HepG2 (cell line): ENCODE data around the gene TRIM31. TPM values are rescaled to one million over a fixed set of nuclear protein-coding genes. Genes with fewer than 3 reads are reported as not detected.

Experiments used
- DNMT3B ChIP-seq: conservative IDR thresholded peaks from 2 replicates; pipeline ENCODE4 v1.6.1; 2016; ENCODE audit warnings: missing biosample characterization, control low read depth
- ETV6 ChIP-seq: sonication (generic); formaldehyde crosslinking; conservative IDR thresholded peaks from 2 replicates; pipeline ENCODE4 v1.4.0; 2020; ENCODE audit warnings: missing genetic modification reagents
- FOXK1 ChIP-seq: sonication (generic); formaldehyde crosslinking; IDR thresholded peaks from 2 replicates; pipeline ENCODE4 v1.4.0; 2020; ENCODE audit warnings: low read depth, missing genetic modification reagents, borderline replicate concordance
- HHEX ChIP-seq: IDR thresholded peaks from 2 replicates; pipeline ENCODE4 v1.6.1; 2016; ENCODE audit warnings: control low read depth
- HNF4G ChIP-seq, 2 experiments: sonication (generic) in 1 of 2; formaldehyde crosslinking in 1 of 2; IDR thresholded peaks; 2 replicates each; pipeline versions ENCODE4 v1.4.0 to v1.6.1; 2011 to 2020; ENCODE audit warnings: borderline replicate concordance in 2 of 2, low read depth in 2 of 2, mild to moderate bottlenecking in 2 of 2, low read length in 1 of 2, missing genetic modification reagents in 1 of 2, moderate library complexity in 1 of 2
- KAT8 ChIP-seq: IDR thresholded peaks from 2 replicates; pipeline ENCODE4 v1.6.1; 2016; ENCODE audit warnings: missing genetic modification reagents, missing compliant biosample characterization
- KMT2A ChIP-seq: sonication (generic); formaldehyde crosslinking; IDR thresholded peaks from 2 replicates; pipeline ENCODE4 v1.4.0; 2020; ENCODE audit warnings: missing genetic modification reagents
- MXI1 ChIP-seq: IDR thresholded peaks from 3 replicates; pipeline ENCODE4 v1.6.1; 2012; ENCODE audit warnings: low read depth, low read length, inconsistent platforms, borderline replicate concordance
- MYC ChIP-seq: sonication (generic); formaldehyde crosslinking; IDR thresholded peaks from 2 replicates; pipeline ENCODE4 v1.9.0; 2021; ENCODE audit warnings: missing genetic modification reagents, borderline replicate concordance
- NR2F2 ChIP-seq: IDR thresholded peaks from 2 replicates; pipeline ENCODE4 v1.6.1; 2012; ENCODE audit warnings: low read depth, inconsistent platforms, borderline replicate concordance
- PAF1 ChIP-seq: IDR thresholded peaks from 2 replicates; pipeline ENCODE4 v1.6.1; 2016; ENCODE audit warnings: missing genetic modification reagents, missing compliant biosample characterization
- SP5 ChIP-seq: IDR thresholded peaks from 2 replicates; pipeline ENCODE4 v1.6.1; 2016; ENCODE audit warnings: low read depth, borderline replicate concordance
- TCF7L2 ChIP-seq: IDR thresholded peaks from 2 replicates; pipeline ENCODE4 v1.6.1; 2011; ENCODE audit warnings: mild to moderate bottlenecking, low read depth, low read length, moderate library complexity
- ZBTB38 ChIP-seq: sonication (generic); formaldehyde crosslinking; IDR thresholded peaks from 2 replicates; pipeline ENCODE4 v1.5.1; 2020; ENCODE audit warnings: mild to moderate bottlenecking, missing genetic modification reagents
- ZFP1 ChIP-seq: IDR thresholded peaks from 2 replicates; pipeline ENCODE4 v1.6.1; 2016
- ZNF234 ChIP-seq: sonication (generic); formaldehyde crosslinking; conservative IDR thresholded peaks from 2 replicates; pipeline ENCODE4 v1.5.1; 2020; ENCODE audit warnings: mild to moderate bottlenecking, missing genetic modification reagents
- ZNF264 ChIP-seq: sonication (generic); formaldehyde crosslinking; IDR thresholded peaks from 2 replicates; pipeline ENCODE4 v1.4.0; 2020; ENCODE audit warnings: missing genetic modification reagents
- ZNF446 ChIP-seq: sonication (generic); formaldehyde crosslinking; IDR thresholded peaks from 2 replicates; pipeline ENCODE4 v1.5.0; 2020; ENCODE audit warnings: mild to moderate bottlenecking, missing genetic modification reagents
- ZNF512B ChIP-seq: sonication (generic); formaldehyde crosslinking; IDR thresholded peaks from 2 replicates; pipeline ENCODE4 v1.5.1; 2020; ENCODE audit warnings: missing genetic modification reagents, mild to moderate bottlenecking, borderline replicate concordance
- ZSCAN25 ChIP-seq: sonication (generic); formaldehyde crosslinking; IDR thresholded peaks from 2 replicates; pipeline ENCODE4 v1.8.0; 2022; ENCODE audit warnings: mild to moderate bottlenecking, missing genetic modification reagents
- polyA plus RNA-seq, 8 experiments: library from polyadenylated mRNA; depleted of rRNA in 3 of 8; stranded (reverse) in 7 of 8; unstranded in 1 of 8; fragments of >200 nt; fragmentation: Illumina TruSeq in 4 of 8; extraction: Trizol in 4 of 8; gene quantifications; 2 replicates each; pipeline versions ENCODE4 v1.2.1 to v1.2.3, GENCODE V29; 2011 to 2016; ENCODE audit warnings: low read depth in 4 of 8, missing spikeins in 1 of 8, mixed read lengths in 1 of 8; ENCODE audit not compliant: insufficient read depth in 1 of 8
- total RNA-seq, 5 experiments: library from RNA; depleted of rRNA; stranded (reverse); fragments of >200 nt; fragmentation: Illumina TruSeq; extraction: Trizol; gene quantifications; 2 replicates each; pipeline ENCODE4 v1.2.3, GENCODE V29; 2016; ENCODE audit warnings: low read depth in 1 of 5
- TF ChIP-seq, protein P1 (sequence below): sonication (generic); formaldehyde crosslinking; IDR thresholded peaks from 2 replicates; pipeline ENCODE4 v1.5.1; 2020; ENCODE audit warnings: mild to moderate bottlenecking, missing genetic modification reagents, borderline replicate concordance
- TF ChIP-seq, protein P2 (sequence below): sonication (generic); formaldehyde crosslinking; IDR thresholded peaks from 2 replicates; pipeline ENCODE4 v1.8.1; 2023; ENCODE audit warnings: missing genetic modification reagents, mild to moderate bottlenecking, borderline replicate concordance
- TF ChIP-seq, protein P3 (sequence below): sonication (generic); formaldehyde crosslinking; IDR thresholded peaks from 2 replicates; pipeline ENCODE4 v1.4.0; 2020; ENCODE audit warnings: missing genetic modification reagents

Gene TRIM31
- total and polyA plus RNA-seq, 2 of the 13 experiments (the other 11 are each of a cell fraction or from before 2014, with no cell fraction given), result 0.13 to 0.51 TPM

- TF ChIP-seq SP5 (CRISPR knock-in tag) (peak; percentile 47; the same call in 1 of the 2 replicates), KMT2A (CRISPR knock-in tag) (peak; percentile 67; the same call in 1 of the 2 replicates), ZNF446 (CRISPR knock-in tag) (peak; percentile 67; the same call in 1 of the 2 replicates), MXI1 (peak; percentile 64; the same call in 1 of the 3 replicates), ZNF512B (0 out of 2 replicates have a peak, but pooled peaks have one; percentile 66), DNMT3B (CRISPR knock-in tag) (no peak), NR2F2 (peak; percentile 35; the same call in 1 of the 2 replicates), ZSCAN25 (CRISPR knock-in tag) (no peak), ETV6 (CRISPR knock-in tag) (0 out of 2 replicates have a peak, but pooled peaks have one; percentile 61), ZFP1 (0 out of 2 replicates have a peak, but pooled peaks have one; percentile 67), ZBTB38 (CRISPR knock-in tag) (peak; percentile 79), MYC (peak; percentile 43; the same call in 1 of the 2 replicates), ZNF264 (0 out of 2 replicates have a peak, but pooled peaks have one; percentile 20), HNF4G (IDR thresholded peaks at IDR 0.05; ENCODE audit: borderline replicate concordance, low read depth, low read length) (peak; percentile 35; the same call in 1 of the 2 replicates), HNF4G (CRISPR knock-in tag; IDR thresholded peaks at IDR 0.05; ENCODE audit: borderline replicate concordance, low read depth) (peak; percentile 53; the same call in 1 of the 2 replicates), ZNF234 (CRISPR knock-in tag) (0 out of 2 replicates have a peak, but pooled peaks have one; percentile 8), TCF7L2 (no peak), PAF1 (CRISPR knock-in tag) (no peak), FOXK1 (CRISPR knock-in tag) (peak; percentile 74; the same call in 1 of the 2 replicates), KAT8 (CRISPR knock-in tag) (peak; percentile 72), HHEX (CRISPR knock-in tag) (no peak)
- TF ChIP-seq, protein P1, sequence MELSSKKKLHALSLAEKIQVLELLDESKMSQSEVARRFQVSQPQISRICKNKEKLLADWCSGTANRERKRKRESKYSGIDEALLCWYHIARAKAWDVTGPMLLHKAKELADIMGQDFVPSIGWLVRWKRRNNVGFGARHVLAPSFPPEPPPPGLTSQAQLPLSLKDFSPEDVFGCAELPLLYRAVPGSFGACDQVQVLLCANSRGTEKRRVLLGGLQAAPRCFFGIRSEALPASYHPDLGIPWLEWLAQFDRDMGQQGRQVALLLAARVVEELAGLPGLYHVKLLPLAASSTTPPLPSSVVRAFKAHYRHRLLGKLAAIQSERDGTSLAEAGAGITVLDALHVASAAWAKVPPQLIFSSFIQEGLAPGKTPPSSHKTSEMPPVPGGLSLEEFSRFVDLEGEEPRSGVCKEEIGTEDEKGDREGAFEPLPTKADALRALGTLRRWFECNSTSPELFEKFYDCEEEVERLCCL (CRISPR knock-in tag), result no peak
- TF ChIP-seq, protein P2, sequence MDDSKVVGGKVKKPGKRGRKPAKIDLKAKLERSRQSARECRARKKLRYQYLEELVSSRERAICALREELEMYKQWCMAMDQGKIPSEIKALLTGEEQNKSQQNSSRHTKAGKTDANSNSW (CRISPR knock-in tag), result no peak
- TF ChIP-seq, protein P3, sequence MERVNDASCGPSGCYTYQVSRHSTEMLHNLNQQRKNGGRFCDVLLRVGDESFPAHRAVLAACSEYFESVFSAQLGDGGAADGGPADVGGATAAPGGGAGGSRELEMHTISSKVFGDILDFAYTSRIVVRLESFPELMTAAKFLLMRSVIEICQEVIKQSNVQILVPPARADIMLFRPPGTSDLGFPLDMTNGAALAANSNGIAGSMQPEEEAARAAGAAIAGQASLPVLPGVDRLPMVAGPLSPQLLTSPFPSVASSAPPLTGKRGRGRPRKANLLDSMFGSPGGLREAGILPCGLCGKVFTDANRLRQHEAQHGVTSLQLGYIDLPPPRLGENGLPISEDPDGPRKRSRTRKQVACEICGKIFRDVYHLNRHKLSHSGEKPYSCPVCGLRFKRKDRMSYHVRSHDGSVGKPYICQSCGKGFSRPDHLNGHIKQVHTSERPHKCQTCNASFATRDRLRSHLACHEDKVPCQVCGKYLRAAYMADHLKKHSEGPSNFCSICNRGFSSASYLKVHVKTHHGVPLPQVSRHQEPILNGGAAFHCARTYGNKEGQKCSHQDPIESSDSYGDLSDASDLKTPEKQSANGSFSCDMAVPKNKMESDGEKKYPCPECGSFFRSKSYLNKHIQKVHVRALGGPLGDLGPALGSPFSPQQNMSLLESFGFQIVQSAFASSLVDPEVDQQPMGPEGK (CRISPR knock-in tag), result peak; percentile 65
These were observed 9.7 kb downstream of the TRIM31 start (continued) for GRCh38 chr6:30102970-30103871.
